WTC11 (cell line): ENCODE measurements around the gene TMEM50B. TPM values are rescaled to one million over a fixed set of nuclear protein-coding genes. Genes with fewer than 3 reads are reported as not detected.
"Not testable (repeated sequence)": the region's sequence is repeated elsewhere in the genome, so short reads cannot be mapped to it uniquely, and the experiment has no call there.

Experiments
- ATAC-seq: fragments of 200-7000 bp; cut with Tn5 transposase; 2 replicates; pipeline ENCODE4 v1.10.0; 2021; ENCODE audit warnings: mild to moderate bottlenecking, moderate library complexity
- CTCF ChIA-PET: fragments of 300-600 bp; sonication (Branson Sonifier 250); formaldehyde crosslinking; loops from one replicate; lab custom pipeline; 2021; ENCODE audit warnings: antibody characterized with exemption; lab: Charles Lee
- POLR2A ChIA-PET: fragments of 350-600 bp; sonication (Branson Sonifier 250); formaldehyde crosslinking; loops from one replicate; lab custom pipeline; 2021; ENCODE audit warnings: antibody characterized with exemption; lab: Charles Lee
- DNase-seq: peaks from one replicate; pipeline ENCODE4 v3.0.0; 2021; ENCODE audit warnings: low spot score
- H3K27ac Mint-ChIP-seq: 2 replicates; pipeline ENCODE4 v1.8.0; 2021; ENCODE audit warnings: mixed read lengths
- H3K27me3 Mint-ChIP-seq: 2 replicates; pipeline ENCODE4 v1.8.0; 2021; ENCODE audit warnings: low read depth, mild to moderate bottlenecking, moderate library complexity, mixed read lengths
- H3K36me3 Mint-ChIP-seq: 2 replicates; pipeline ENCODE4 v1.8.0; 2021; ENCODE audit warnings: mixed read lengths
- H3K4me1 Mint-ChIP-seq: 2 replicates; pipeline ENCODE4 v1.8.0; 2022; ENCODE audit warnings: mixed read lengths
- H3K4me3 Mint-ChIP-seq: 2 replicates; pipeline ENCODE4 v1.8.0; 2021; ENCODE audit warnings: mild to moderate bottlenecking, moderate library complexity, mixed read lengths
- H3K9me3 Mint-ChIP-seq: 2 replicates; pipeline ENCODE4 v1.8.0; 2021; ENCODE audit warnings: mixed read lengths
- CBFB ChIP-seq: sonication (generic); formaldehyde crosslinking; IDR thresholded peaks from 2 replicates; pipeline ENCODE4 v1.8.1; 2022; ENCODE audit warnings: mild to moderate bottlenecking, low read depth, missing genetic modification reagents
- GABPB1 ChIP-seq: sonication (generic); formaldehyde crosslinking; IDR thresholded peaks from 2 replicates; pipeline ENCODE4 v1.8.1; 2023; ENCODE audit warnings: mild to moderate bottlenecking, missing genetic modification reagents
- GTF2I ChIP-seq: fragments of 250-450 bp; sonication (Bioruptor Pico); conservative IDR thresholded peaks from 2 replicates; pipeline ENCODE4 v1.4.0; 2021; ENCODE audit warnings: mild to moderate bottlenecking
- MXD4 ChIP-seq: fragments of 250-450 bp; sonication (Bioruptor Pico); IDR thresholded peaks from 2 replicates; pipeline ENCODE4 v1.8.0; 2021; ENCODE audit warnings: mild to moderate bottlenecking, moderate library complexity, borderline replicate concordance
- NFATC4 ChIP-seq: fragments of 250-450 bp; sonication (Bioruptor Pico); IDR thresholded peaks from 2 replicates; pipeline ENCODE4 v1.9.0; 2021; ENCODE audit warnings: mild to moderate bottlenecking
- RELA ChIP-seq: sonication (generic); formaldehyde crosslinking; IDR thresholded peaks from 2 replicates; pipeline ENCODE4 v1.8.1; 2022; ENCODE audit warnings: missing genetic modification reagents, mild to moderate bottlenecking, borderline replicate concordance
- SOX15 ChIP-seq: fragments of 250-450 bp; sonication (Bioruptor Pico); IDR thresholded peaks from 2 replicates; pipeline ENCODE4 v1.9.0; 2021; ENCODE audit warnings: mild to moderate bottlenecking
- TEAD1 ChIP-seq: sonication (generic); formaldehyde crosslinking; IDR thresholded peaks from 2 replicates; pipeline ENCODE4 v1.8.0; 2022; ENCODE audit warnings: mild to moderate bottlenecking, missing genetic modification reagents
- TEAD4 ChIP-seq: sonication (generic); formaldehyde crosslinking; IDR thresholded peaks from 2 replicates; pipeline ENCODE4 v1.8.0; 2022; ENCODE audit warnings: mild to moderate bottlenecking, missing genetic modification reagents
- ZNF121 ChIP-seq: sonication (generic); formaldehyde crosslinking; IDR thresholded peaks from 2 replicates; pipeline ENCODE4 v1.8.0; 2023; ENCODE audit warnings: missing genetic modification reagents
- total RNA-seq: library from RNA; stranded (reverse); gene quantifications from 3 replicates; pipeline ENCODE4 v1.2.3, GENCODE V29; 2021
- TF ChIP-seq, protein P1 (sequence below): fragments of 250-450 bp; sonication (Bioruptor Pico); conservative IDR thresholded peaks from 2 replicates; pipeline ENCODE4 v1.9.0; 2021; ENCODE audit warnings: mild to moderate bottlenecking
- TF ChIP-seq, protein P2 (sequence below): fragments of 250-450 bp; sonication (Bioruptor Pico); IDR thresholded peaks from 2 replicates; pipeline ENCODE4 v1.8.0; 2021; ENCODE audit warnings: mild to moderate bottlenecking
- TF ChIP-seq, protein P3 (sequence below): sonication (generic); formaldehyde crosslinking; IDR thresholded peaks from 2 replicates; pipeline ENCODE4 v1.8.1; 2022; ENCODE audit warnings: mild to moderate bottlenecking, missing genetic modification reagents, moderate library complexity, borderline replicate concordance
- TF ChIP-seq, protein P4 (sequence below): sonication (generic); formaldehyde crosslinking; IDR thresholded peaks from 2 replicates; pipeline ENCODE4 v1.8.1; 2023; ENCODE audit warnings: mild to moderate bottlenecking, missing genetic modification reagents, moderate library complexity
- TF ChIP-seq, protein P5 (sequence below): sonication (generic); formaldehyde crosslinking; IDR thresholded peaks from 2 replicates; pipeline ENCODE4 v1.8.0; 2023; ENCODE audit warnings: missing genetic modification reagents, mild to moderate bottlenecking, borderline replicate concordance
- TF ChIP-seq, protein P6 (sequence below): sonication (generic); formaldehyde crosslinking; IDR thresholded peaks from 2 replicates; pipeline ENCODE4 v1.8.0; 2023; ENCODE audit warnings: mild to moderate bottlenecking, missing genetic modification reagents

Gene TMEM50B
- total RNA-seq, 1 experiment from 2014 or later = 25.4 TPM

DNA sequence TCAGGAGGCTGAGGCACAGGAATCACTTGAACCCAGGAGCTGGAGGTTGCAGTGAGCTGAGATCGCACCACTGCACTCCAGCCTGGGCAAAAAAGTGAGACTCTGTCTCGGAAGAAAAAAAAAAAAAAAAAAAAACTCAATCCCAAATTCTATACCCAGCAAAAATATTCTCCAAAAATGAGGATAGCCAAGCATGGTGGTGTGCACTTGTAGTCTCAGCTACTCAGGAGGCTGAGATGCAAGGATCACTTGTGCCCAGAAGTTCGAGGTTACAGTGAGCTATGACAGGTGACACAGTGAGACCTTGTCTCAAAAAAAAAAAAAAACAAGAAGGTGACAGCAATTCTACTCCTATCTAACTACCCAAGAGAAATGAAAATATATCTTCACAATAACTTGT, 6.4 kb downstream of the TMEM50B start:
- no peak overlapping the region for H3K4me3 Mint-ChIP-seq
- H3K27me3 Mint-ChIP-seq = no peaks in the 10 kb centered on the region
- peaks cover 3% of the 10 kb centered on the region for H3K4me1 Mint-ChIP-seq
- H3K27ac Mint-ChIP-seq = no peak overlapping the region
- POLR2A ChIA-PET = no interaction called here
- H3K36me3 Mint-ChIP-seq = no peaks in the 10 kb centered on the region
- CTCF ChIA-PET = no interaction called here
- no peaks in the 10 kb centered on the region for H3K9me3 Mint-ChIP-seq
- TF ChIP-seq, protein P1, sequence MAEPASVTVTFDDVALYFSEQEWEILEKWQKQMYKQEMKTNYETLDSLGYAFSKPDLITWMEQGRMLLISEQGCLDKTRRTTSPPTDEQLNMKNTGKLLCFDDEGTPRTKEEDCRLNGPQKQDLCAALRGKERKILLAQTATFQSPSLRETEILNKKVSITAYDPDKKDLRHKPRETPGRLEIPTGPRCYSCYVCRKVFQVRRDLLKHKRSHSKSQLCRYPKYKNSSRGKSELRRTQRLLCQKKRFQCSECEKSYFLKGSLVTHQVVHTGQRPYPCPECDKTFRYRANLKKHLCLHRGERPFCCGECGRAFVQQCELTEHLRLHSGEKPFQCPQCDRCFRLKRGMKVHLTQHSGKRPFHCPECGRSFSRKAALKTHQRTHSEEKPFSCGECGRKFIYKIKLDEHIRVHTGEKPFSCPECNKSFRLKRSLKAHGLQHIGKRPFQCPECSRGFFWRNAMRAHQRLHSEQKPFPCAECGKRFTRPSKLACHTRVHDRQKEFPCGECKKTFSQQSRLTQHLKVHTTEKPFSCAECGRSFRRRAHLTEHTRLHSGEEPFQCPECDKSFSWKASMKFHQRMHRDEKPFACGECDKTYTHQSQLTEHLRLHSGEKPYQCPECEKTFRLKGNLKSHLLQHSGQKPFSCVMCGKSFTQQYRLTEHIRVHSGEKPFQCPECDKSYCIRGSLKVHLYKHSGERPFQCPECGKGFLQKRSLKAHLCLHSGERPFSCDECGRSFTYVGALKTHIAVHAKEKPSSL (CRISPR knock-in tag) = no peak
- TF ChIP-seq, protein P2, sequence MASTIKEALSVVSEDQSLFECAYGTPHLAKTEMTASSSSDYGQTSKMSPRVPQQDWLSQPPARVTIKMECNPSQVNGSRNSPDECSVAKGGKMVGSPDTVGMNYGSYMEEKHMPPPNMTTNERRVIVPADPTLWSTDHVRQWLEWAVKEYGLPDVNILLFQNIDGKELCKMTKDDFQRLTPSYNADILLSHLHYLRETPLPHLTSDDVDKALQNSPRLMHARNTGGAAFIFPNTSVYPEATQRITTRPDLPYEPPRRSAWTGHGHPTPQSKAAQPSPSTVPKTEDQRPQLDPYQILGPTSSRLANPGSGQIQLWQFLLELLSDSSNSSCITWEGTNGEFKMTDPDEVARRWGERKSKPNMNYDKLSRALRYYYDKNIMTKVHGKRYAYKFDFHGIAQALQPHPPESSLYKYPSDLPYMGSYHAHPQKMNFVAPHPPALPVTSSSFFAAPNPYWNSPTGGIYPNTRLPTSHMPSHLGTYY = no peak
- TF ChIP-seq, protein P3, sequence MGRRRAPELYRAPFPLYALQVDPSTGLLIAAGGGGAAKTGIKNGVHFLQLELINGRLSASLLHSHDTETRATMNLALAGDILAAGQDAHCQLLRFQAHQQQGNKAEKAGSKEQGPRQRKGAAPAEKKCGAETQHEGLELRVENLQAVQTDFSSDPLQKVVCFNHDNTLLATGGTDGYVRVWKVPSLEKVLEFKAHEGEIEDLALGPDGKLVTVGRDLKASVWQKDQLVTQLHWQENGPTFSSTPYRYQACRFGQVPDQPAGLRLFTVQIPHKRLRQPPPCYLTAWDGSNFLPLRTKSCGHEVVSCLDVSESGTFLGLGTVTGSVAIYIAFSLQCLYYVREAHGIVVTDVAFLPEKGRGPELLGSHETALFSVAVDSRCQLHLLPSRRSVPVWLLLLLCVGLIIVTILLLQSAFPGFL (CRISPR knock-in tag) = no peak
- TF ChIP-seq, protein P4, sequence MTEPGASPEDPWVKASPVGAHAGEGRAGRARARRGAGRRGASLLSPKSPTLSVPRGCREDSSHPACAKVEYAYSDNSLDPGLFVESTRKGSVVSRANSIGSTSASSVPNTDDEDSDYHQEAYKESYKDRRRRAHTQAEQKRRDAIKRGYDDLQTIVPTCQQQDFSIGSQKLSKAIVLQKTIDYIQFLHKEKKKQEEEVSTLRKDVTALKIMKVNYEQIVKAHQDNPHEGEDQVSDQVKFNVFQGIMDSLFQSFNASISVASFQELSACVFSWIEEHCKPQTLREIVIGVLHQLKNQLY = no peak
- TF ChIP-seq RELA (no peak), ZNF121 (CRISPR knock-in tag) (no peak), TEAD1 (CRISPR knock-in tag) (no peak), GABPB1 (CRISPR knock-in tag) (no peak), TEAD4 (no peak), MXD4 (CRISPR knock-in tag) (no peak), GTF2I (no peak), CBFB (CRISPR knock-in tag) (no peak), NFATC4 (CRISPR knock-in tag) (no peak), SOX15 (CRISPR knock-in tag) (no peak)
- TF ChIP-seq, protein P5, sequence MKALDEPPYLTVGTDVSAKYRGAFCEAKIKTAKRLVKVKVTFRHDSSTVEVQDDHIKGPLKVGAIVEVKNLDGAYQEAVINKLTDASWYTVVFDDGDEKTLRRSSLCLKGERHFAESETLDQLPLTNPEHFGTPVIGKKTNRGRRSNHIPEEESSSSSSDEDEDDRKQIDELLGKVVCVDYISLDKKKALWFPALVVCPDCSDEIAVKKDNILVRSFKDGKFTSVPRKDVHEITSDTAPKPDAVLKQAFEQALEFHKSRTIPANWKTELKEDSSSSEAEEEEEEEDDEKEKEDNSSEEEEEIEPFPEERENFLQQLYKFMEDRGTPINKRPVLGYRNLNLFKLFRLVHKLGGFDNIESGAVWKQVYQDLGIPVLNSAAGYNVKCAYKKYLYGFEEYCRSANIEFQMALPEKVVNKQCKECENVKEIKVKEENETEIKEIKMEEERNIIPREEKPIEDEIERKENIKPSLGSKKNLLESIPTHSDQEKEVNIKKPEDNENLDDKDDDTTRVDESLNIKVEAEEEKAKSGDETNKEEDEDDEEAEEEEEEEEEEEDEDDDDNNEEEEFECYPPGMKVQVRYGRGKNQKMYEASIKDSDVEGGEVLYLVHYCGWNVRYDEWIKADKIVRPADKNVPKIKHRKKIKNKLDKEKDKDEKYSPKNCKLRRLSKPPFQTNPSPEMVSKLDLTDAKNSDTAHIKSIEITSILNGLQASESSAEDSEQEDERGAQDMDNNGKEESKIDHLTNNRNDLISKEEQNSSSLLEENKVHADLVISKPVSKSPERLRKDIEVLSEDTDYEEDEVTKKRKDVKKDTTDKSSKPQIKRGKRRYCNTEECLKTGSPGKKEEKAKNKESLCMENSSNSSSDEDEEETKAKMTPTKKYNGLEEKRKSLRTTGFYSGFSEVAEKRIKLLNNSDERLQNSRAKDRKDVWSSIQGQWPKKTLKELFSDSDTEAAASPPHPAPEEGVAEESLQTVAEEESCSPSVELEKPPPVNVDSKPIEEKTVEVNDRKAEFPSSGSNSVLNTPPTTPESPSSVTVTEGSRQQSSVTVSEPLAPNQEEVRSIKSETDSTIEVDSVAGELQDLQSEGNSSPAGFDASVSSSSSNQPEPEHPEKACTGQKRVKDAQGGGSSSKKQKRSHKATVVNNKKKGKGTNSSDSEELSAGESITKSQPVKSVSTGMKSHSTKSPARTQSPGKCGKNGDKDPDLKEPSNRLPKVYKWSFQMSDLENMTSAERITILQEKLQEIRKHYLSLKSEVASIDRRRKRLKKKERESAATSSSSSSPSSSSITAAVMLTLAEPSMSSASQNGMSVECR (CRISPR knock-in tag) = no peak
- ATAC-seq = no peak
- DNase-seq = no peak

DNA sequence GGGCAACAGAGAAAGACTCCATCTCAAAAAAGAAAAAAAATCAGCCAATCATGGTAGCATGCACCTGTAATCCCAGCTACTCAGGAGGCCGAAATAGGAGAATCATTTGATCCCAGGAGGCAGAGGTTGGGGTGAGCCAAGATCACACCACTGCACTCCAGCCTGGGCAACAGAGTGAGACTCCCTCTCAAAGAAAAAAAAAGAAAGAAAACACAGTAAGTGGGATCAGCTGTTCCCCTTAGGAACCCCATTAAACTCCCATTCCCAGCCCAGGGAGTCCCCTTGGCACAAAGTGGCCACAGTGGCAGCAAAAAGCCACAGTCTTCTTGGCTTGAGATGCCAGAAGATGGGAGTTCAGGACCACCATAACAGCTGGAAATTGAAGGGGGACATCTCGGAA, 9.1 kb downstream of the TMEM50B start:
- POLR2A ChIA-PET = no interaction called here
- H3K9me3 Mint-ChIP-seq = no peaks in the 10 kb centered on the region
- CTCF ChIA-PET = interaction anchor here (0.7 to 0.8 kb wide), 2 partner anchors 109 to 244 kb away, joined by 4 to 6 read pairs; no protein-coding TSS in a partner anchor
- H3K4me1 Mint-ChIP-seq = no peaks in the 10 kb centered on the region
- peak; percentile 45; the same call in 1 of the 2 replicates for TF ChIP-seq ZNF121 (CRISPR knock-in tag)
- TF ChIP-seq, protein P6, sequence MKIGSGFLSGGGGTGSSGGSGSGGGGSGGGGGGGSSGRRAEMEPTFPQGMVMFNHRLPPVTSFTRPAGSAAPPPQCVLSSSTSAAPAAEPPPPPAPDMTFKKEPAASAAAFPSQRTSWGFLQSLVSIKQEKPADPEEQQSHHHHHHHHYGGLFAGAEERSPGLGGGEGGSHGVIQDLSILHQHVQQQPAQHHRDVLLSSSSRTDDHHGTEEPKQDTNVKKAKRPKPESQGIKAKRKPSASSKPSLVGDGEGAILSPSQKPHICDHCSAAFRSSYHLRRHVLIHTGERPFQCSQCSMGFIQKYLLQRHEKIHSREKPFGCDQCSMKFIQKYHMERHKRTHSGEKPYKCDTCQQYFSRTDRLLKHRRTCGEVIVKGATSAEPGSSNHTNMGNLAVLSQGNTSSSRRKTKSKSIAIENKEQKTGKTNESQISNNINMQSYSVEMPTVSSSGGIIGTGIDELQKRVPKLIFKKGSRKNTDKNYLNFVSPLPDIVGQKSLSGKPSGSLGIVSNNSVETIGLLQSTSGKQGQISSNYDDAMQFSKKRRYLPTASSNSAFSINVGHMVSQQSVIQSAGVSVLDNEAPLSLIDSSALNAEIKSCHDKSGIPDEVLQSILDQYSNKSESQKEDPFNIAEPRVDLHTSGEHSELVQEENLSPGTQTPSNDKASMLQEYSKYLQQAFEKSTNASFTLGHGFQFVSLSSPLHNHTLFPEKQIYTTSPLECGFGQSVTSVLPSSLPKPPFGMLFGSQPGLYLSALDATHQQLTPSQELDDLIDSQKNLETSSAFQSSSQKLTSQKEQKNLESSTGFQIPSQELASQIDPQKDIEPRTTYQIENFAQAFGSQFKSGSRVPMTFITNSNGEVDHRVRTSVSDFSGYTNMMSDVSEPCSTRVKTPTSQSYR (CRISPR knock-in tag) = no peak
- H3K27me3 Mint-ChIP-seq = no peaks in the 10 kb centered on the region
- H3K36me3 Mint-ChIP-seq = no peaks in the 10 kb centered on the region
- DNase-seq (no peak), ATAC-seq (no peak)
- H3K4me3 Mint-ChIP-seq = no peak overlapping the region
- H3K27ac Mint-ChIP-seq = no peak overlapping the region

DNA sequence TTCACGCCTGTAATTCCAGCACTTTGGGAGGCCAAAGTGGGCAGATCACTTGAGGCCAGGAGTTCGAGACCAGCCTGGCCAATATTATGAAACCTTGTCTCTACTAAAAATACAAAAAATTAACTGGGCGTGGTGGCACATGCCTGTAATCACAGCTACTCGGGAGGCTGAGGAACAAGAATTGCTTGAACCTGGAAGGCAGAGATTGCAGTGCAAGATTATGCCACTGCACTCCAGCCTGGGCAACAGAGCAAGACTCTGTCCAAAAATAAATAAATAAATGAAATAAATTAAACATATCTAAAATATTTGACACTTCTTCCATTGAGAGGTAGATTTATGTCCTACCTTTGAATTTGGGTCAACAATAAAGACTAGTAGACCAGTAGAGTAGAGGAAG, 10.6 kb downstream of the TMEM50B start:
- H3K4me3 Mint-ChIP-seq, H3K9me3 Mint-ChIP-seq, POLR2A ChIA-PET, DNase-seq, ATAC-seq, H3K27me3 Mint-ChIP-seq, H3K36me3 Mint-ChIP-seq, H3K4me1 Mint-ChIP-seq, H3K27ac Mint-ChIP-seq: not testable (repeated sequence)
- CTCF ChIA-PET = interaction anchor here (0.7 to 1.0 kb wide), 2 partner anchors 11 to 108 kb away, joined by 3 read pairs; partner anchors contain the start of gene TMEM50B
